Measurements from ENCODE around the gene OR2T1. TPM values are rescaled to one million over a fixed set of nuclear protein-coding genes. Genes with fewer than 3 reads are reported as not detected.
"Not testable (repeated sequence)": the region's sequence is repeated elsewhere in the genome, so short reads cannot be mapped to it uniquely, and the experiment has no call there.

OR2T1 gene
- total and polyA plus RNA-seq, 2 experiments from 2014 or later = not detected

- in situ Hi-C loops (cut with MboI); H3K4me1 ChIP-seq (ENCODE audit: insufficient read depth); H3K4me3 ChIP-seq; H3F3A ChIP-seq (ENCODE audit: insufficient read depth); H4K20me1 ChIP-seq (ENCODE audit: insufficient read depth); DNase-seq; H3K27ac ChIP-seq; H3K36me3 ChIP-seq (ENCODE audit: low read depth); H3K9ac ChIP-seq; H2AFZ ChIP-seq; H3K9me2 ChIP-seq (ENCODE audit: insufficient read depth); H3K27me3 ChIP-seq (replicated peaks; ENCODE audit: insufficient read depth); H3K79me2 ChIP-seq (ENCODE audit: insufficient read depth); H3K9me3 ChIP-seq (ENCODE audit: low read depth); H3K4me2 ChIP-seq (ENCODE audit: unreplicated experiment): not testable (repeated sequence)
- 66 to 76% methylated on average over 30 to 37 of the region's 38 CpGs for WGBS, 2 experiments (ENCODE audit: low coverage in 1 of 2, low lambda C conversion rate in 2 of 2, missing lambda C conversion rate in 2 of 2)
Observed at GRCh38 chr1:248433811-248434415, 31.1 kb downstream of the OR2T1 start.

GRCh38 chr1:248434913-248435312 lies 32.1 kb downstream of the OR2T1 start:
- WGBS, 2 experiments (ENCODE audit: low coverage in 1 of 2, low lambda C conversion rate in 2 of 2, missing lambda C conversion rate in 2 of 2) = 37 to 41% methylated on average over 6 of the region's 6 CpGs
- H3K4me1 ChIP-seq (ENCODE audit: insufficient read depth); in situ Hi-C loops (cut with MboI); H3K9me3 ChIP-seq (ENCODE audit: low read depth); H3K4me3 ChIP-seq; H3K27me3 ChIP-seq (replicated peaks; ENCODE audit: insufficient read depth); H3K36me3 ChIP-seq (ENCODE audit: low read depth); H3K9me2 ChIP-seq (ENCODE audit: insufficient read depth); DNase-seq; H3K79me2 ChIP-seq (ENCODE audit: insufficient read depth); H2AFZ ChIP-seq; H4K20me1 ChIP-seq (ENCODE audit: insufficient read depth); H3K9ac ChIP-seq; H3K4me2 ChIP-seq (ENCODE audit: unreplicated experiment); H3K27ac ChIP-seq; H3F3A ChIP-seq (ENCODE audit: insufficient read depth): not testable (repeated sequence)

- H3K9me2 ChIP-seq (ENCODE audit: insufficient read depth); H3K9me3 ChIP-seq (ENCODE audit: low read depth); H3K4me2 ChIP-seq (ENCODE audit: unreplicated experiment); H3K27ac ChIP-seq; DNase-seq; H4K20me1 ChIP-seq (ENCODE audit: insufficient read depth); in situ Hi-C loops (cut with MboI); H3K4me1 ChIP-seq (ENCODE audit: insufficient read depth); H3K27me3 ChIP-seq (replicated peaks; ENCODE audit: insufficient read depth); H3F3A ChIP-seq (ENCODE audit: insufficient read depth); H3K4me3 ChIP-seq; H2AFZ ChIP-seq; H3K9ac ChIP-seq; H3K79me2 ChIP-seq (ENCODE audit: insufficient read depth); H3K36me3 ChIP-seq (ENCODE audit: low read depth): not testable (repeated sequence)
- 7 to 10% methylated on average over 3 of the region's 3 CpGs for WGBS, 2 experiments (ENCODE audit: low coverage in 1 of 2, low lambda C conversion rate in 2 of 2, missing lambda C conversion rate in 2 of 2)
Observed at GRCh38 chr1:248436303-248436702, 33.5 kb downstream of the OR2T1 start.

- H3K4me2 ChIP-seq (ENCODE audit: unreplicated experiment); H3K9me2 ChIP-seq (ENCODE audit: insufficient read depth); H4K20me1 ChIP-seq (ENCODE audit: insufficient read depth); H2AFZ ChIP-seq; DNase-seq; H3K4me3 ChIP-seq; in situ Hi-C loops (cut with MboI); H3K9me3 ChIP-seq (ENCODE audit: low read depth); H3K9ac ChIP-seq; H3K36me3 ChIP-seq (ENCODE audit: low read depth); H3F3A ChIP-seq (ENCODE audit: insufficient read depth); H3K79me2 ChIP-seq (ENCODE audit: insufficient read depth); H3K4me1 ChIP-seq (ENCODE audit: insufficient read depth); H3K27me3 ChIP-seq (replicated peaks; ENCODE audit: insufficient read depth); H3K27ac ChIP-seq: not testable (repeated sequence)
- 0% methylated on average over 1 of the region's 1 CpG for WGBS, 2 experiments (ENCODE audit: low coverage in 1 of 2, low lambda C conversion rate in 2 of 2, missing lambda C conversion rate in 2 of 2)
Observed at GRCh38 chr1:248438668-248439067, 35.8 kb downstream of the OR2T1 start.

GRCh38 chr1:248439283-248439682 lies 36.4 kb downstream of the OR2T1 start:
- in situ Hi-C loops (cut with MboI); H3K4me3 ChIP-seq; H3F3A ChIP-seq (ENCODE audit: insufficient read depth); H3K9me2 ChIP-seq (ENCODE audit: insufficient read depth); H3K9me3 ChIP-seq (ENCODE audit: low read depth); H3K27ac ChIP-seq; H3K4me2 ChIP-seq (ENCODE audit: unreplicated experiment); H3K27me3 ChIP-seq (replicated peaks; ENCODE audit: insufficient read depth); H3K36me3 ChIP-seq (ENCODE audit: low read depth); H2AFZ ChIP-seq; H3K9ac ChIP-seq; H3K4me1 ChIP-seq (ENCODE audit: insufficient read depth); H4K20me1 ChIP-seq (ENCODE audit: insufficient read depth); DNase-seq; H3K79me2 ChIP-seq (ENCODE audit: insufficient read depth): not testable (repeated sequence)
- 13 to 16% methylated on average over 5 of the region's 5 CpGs for WGBS, 2 experiments (ENCODE audit: low coverage in 1 of 2, low lambda C conversion rate in 2 of 2, missing lambda C conversion rate in 2 of 2)

- not testable (repeated sequence) for DNase-seq; H3K27me3 ChIP-seq (replicated peaks; ENCODE audit: insufficient read depth); H3K4me3 ChIP-seq; H3K4me2 ChIP-seq (ENCODE audit: unreplicated experiment); H3K79me2 ChIP-seq (ENCODE audit: insufficient read depth); H3K27ac ChIP-seq; H4K20me1 ChIP-seq (ENCODE audit: insufficient read depth); H3K4me1 ChIP-seq (ENCODE audit: insufficient read depth); H2AFZ ChIP-seq; H3K9me2 ChIP-seq (ENCODE audit: insufficient read depth); H3F3A ChIP-seq (ENCODE audit: insufficient read depth); H3K36me3 ChIP-seq (ENCODE audit: low read depth); H3K9ac ChIP-seq; H3K9me3 ChIP-seq (ENCODE audit: low read depth)
- 0% methylated on average over 1 of the region's 2 CpGs for WGBS, 2 experiments (ENCODE audit: low coverage in 1 of 2, low lambda C conversion rate in 2 of 2, missing lambda C conversion rate in 2 of 2)
- in situ Hi-C loops (cut with MboI) = loop anchor here (5.0 kb wide), 1 partner anchor 210 kb away; no protein-coding TSS in a partner anchor
Observed at GRCh38 chr1:248442500-248443277, 39.8 kb downstream of the OR2T1 start.

GRCh38 chr1:248444603-248445002 lies 41.8 kb downstream of the OR2T1 start:
- H3K9me3 ChIP-seq (ENCODE audit: low read depth); H3K27ac ChIP-seq; H3K36me3 ChIP-seq (ENCODE audit: low read depth); H2AFZ ChIP-seq; H3K9ac ChIP-seq; H4K20me1 ChIP-seq (ENCODE audit: insufficient read depth); H3F3A ChIP-seq (ENCODE audit: insufficient read depth); H3K27me3 ChIP-seq (replicated peaks; ENCODE audit: insufficient read depth); DNase-seq; H3K4me2 ChIP-seq (ENCODE audit: unreplicated experiment); H3K9me2 ChIP-seq (ENCODE audit: insufficient read depth); H3K4me3 ChIP-seq; H3K4me1 ChIP-seq (ENCODE audit: insufficient read depth); H3K79me2 ChIP-seq (ENCODE audit: insufficient read depth): not testable (repeated sequence)
- in situ Hi-C loops (cut with MboI) = loop anchor here (5.0 kb wide), 1 partner anchor 208 kb away; no protein-coding TSS in a partner anchor
- WGBS, 2 experiments (ENCODE audit: low coverage in 1 of 2, low lambda C conversion rate in 2 of 2, missing lambda C conversion rate in 2 of 2) = 30% methylated on average over 4 of the region's 4 CpGs
